Measurements from ENCODE around the gene NCOA6.
"Not testable (repeated sequence)": the region's sequence is repeated elsewhere in the genome, so short reads cannot be mapped to it uniquely, and the experiment has no call there.

NCOA6 gene

GRCh38 chr20:34717230-34718095, 108.0 kb downstream of the NCOA6 start:
- DNase-seq: no peak

DNA sequence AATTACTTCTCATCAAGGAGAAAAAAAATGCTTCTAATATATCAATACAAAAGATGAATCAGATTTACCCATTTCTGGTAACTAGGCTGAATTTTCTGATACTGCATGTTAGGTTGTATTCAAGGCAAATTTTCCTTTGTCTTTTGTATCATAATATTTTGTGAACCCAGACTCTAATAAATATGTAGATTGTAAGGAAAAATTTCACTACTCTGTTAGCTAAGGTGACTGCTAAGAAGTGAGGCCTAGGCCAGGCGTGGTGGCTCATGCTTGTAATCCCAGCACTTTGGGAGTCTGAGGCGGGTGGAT, 108.6 kb downstream of the NCOA6 start:
- DNase-seq: no peak

DNA sequence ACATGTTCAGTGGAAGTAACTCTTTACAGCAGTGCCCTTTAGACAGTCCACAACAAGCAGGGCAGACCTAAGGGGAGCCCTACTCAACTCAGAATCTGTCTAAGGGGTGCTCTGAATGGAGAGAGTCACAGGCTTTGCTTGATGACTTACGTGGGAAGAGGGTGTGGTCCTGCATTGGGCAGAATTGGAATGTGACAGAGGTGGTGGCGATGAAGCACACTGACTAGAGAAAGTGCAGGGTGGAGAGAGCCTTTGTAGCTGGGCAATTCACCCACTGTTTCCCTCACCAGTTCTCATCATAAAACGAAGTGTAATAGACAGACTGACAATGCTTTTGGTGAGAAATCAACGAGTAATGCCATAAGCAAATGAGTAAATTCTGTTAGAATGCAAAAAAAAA, 110.1 kb downstream of the NCOA6 start:
- DNase-seq: no peak

DNA sequence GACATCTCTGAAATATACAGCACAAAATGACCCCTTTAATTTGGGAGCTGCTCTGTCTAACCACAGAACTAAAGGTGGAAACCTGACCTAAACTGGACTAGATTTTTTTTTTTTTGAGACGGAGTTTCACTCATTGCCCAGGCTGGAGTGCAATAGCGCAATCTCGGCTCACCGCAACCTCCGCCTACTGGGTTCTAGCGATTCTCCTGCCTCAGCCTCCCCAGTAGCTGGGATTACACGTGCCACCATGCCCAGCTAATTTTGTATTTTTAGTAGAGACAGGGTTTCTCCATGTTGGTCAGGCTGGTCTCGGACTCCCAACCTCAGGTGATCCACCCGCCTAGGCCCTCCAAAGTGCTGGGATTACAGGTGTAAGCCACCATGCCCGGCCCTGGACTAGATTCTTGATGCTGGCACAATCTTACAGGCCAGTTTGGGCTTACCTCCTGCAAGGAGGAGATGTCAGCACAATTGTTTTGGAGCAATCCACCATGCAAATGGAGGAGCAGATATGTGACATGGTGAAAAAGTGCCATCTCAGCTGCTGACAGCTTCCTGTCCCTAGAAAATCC, 111.4 kb downstream of the NCOA6 start:
- DNase-seq: not testable (repeated sequence)

- DNase-seq: no peak
Observed at GRCh38 chr20:34713194-34713943, 112.1 kb downstream of the NCOA6 start.

- no peak for DNase-seq
Observed at GRCh38 chr20:34712525-34713192, 112.8 kb downstream of the NCOA6 start.

DNA sequence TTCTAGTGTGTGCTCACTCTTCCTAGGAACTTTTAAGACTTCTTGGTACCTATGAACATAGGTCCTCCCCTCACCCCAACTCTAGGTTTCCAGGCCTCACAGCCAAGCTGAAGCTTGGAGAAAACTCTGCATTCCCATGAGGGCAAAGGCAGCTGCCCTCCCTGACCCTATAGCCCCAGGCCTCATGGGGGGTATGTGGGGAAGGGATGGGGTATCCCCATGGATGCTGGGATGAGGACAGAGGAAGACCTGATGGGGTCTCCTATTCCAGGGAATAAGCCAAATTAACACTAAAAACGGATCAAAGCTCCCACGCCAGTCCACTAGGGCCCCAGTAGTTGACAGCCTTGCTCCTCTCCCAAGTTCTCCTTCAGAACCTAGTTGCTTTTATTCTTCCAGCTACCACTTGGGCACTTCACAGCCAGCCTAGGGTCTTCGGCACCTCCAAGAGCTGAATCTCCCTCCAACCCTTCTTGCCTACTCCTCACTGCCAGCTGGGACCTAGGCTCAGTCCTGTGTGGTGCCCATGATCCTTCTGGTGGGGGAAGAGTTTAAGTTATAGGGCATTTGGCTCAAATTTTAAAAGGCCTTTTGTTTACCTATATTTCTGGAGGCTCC, 113.5 kb downstream of the NCOA6 start:
- DNase-seq: no peak

GRCh38 chr20:34710861-34711574, 114.4 kb downstream of the NCOA6 start:
- no peak for DNase-seq

GRCh38 chr20:34710568-34710839, 114.9 kb downstream of the NCOA6 start:
- no peak for DNase-seq

DNA sequence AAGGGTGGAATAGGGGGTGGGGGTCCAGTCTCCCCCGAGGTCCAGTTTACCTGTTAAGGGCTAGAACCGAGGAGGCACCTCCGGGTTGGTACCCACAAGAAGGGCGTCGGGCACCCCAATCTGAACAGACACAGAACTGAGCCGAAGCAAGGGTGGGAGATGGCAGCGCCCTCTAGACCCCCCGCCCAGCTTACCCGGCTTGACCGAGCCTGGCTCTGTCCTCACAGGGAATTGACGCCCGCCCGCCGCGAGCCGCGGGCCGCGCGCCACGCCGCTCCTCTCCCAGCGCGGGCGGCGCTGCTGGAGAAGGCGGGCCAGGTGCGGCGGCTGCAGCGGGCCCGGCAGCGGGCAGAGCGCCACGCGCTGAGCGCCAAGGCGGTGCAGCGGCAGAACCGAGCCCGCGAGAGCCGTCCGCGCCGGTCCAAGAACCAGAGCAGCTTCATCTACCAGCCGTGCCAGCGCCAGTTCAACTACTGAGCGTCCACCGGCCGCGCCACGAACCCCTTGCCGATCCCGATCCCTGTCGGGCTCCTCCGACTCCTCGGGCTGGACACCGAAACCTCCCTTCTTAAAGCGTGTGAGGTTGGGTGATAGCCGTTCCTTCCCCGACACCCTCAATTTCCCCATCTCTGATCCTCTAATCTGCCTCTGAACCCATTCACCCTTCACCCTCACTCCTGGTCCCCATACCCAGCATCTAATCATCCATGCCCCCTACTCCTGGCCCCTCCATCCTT, 115.5 kb downstream of the NCOA6 start:
- no peak for DNase-seq

- DNase-seq: peak; percentile 81 to 86
Observed at GRCh38 chr20:34709044-34709830, 116.2 kb downstream of the NCOA6 start.

DNA sequence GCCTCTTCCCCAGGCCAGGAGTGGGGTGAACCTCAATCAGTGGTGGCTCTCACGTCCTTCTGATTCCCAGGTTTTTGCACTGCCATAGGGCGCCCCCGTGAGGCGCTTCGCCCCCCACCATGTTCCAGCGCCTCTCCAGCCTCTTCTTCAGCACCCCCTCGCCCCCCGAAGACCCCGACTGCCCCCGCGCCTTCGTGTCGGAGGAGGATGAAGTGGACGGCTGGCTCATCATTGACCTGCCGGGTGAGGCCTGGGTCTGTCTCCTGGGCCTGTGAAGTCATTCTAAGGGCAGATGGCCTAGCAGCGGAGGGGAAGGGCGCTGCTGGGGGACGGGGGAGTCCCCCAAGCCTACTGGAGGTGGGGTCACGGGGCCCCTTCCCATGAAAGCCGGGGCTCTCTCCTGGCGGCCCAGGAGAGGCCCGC, 116.8 kb downstream of the NCOA6 start:
- DNase-seq: peak; percentile 60 to 61

- DNase-seq: no peak
Observed at GRCh38 chr20:34706912-34707784, 118.3 kb downstream of the NCOA6 start.

- DNase-seq: no peak
Observed at GRCh38 chr20:34706302-34706875, 119.1 kb downstream of the NCOA6 start.

DNA sequence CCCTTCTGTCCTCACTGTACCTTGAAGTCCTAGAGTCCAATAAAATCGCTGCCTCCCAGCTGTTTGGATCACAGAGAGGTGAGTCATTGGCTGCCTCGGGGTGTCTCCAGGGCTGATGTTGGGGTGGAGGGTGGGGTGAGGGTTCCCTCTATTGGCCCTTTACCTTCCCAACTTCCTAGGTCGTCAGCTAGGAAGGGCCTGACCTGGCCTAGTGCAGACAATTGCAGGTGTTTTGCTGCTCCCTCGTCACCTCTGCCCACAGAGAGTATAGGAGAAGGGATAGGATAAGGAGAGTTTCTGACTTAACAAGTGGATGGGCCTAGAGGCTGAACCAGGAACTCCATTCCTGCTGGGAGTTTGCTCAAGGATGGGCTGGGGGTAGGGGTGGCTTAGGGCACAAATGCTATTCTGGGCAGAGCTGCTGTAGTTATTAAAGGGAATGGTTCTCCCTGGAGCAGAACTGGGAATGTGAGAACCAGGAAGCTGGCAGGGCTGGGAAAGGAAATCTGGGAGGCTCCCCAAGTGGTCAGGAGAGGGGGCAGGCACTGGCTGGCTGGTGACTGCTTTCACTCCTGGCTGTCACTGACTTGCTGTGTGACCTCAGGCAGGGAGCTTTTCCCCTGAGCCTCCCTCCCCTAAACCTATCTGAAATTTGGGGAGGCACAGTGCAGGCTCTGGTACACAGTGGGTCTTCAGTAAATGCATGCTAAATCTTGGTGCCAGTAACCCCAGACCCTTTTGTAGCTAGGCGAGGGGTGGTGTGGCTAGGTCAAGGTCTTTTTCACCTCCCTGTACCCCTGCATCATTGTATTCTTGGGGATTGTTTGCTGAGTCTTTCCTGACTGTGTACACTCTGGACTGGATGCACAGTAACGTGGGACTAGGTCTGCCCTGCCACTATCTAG, 119.8 kb downstream of the NCOA6 start:
- peak in 1 of 2 donors; percentile 34 for DNase-seq

- no peak for DNase-seq
Observed at GRCh38 chr20:34705008-34705396, 120.4 kb downstream of the NCOA6 start.

GRCh38 chr20:34704177-34705007, 121.1 kb downstream of the NCOA6 start, which contains the start of gene TP53INP2:
TSS of gene TP53INP2 (plus strand) at chr20:34704344. CDS start at chr20:34708740, 4,396 bp downstream.
- peak; percentile 93 to 94 for DNase-seq
